Choroid plexus epithelial cell (primary cell): ENCODE data around the gene ZNF100.
"Not testable (repeated sequence)": the region's sequence is repeated elsewhere in the genome, so short reads cannot be mapped to it uniquely, and the experiment has no call there.

ENCODE experiments used
- DNase-seq: peaks from one replicate; pipeline ENCODE4 v3.0.0-alpha.2; 2010; ENCODE audit warnings: low read depth
- H3K4me3 ChIP-seq: 2 replicates; pipeline ENCODE4 v1.5.1; 2011; ENCODE audit warnings: low read depth, mild to moderate bottlenecking, control low read depth, low read length, moderate library complexity
- TF ChIP-seq, protein P1 (sequence below): conservative IDR thresholded peaks from 2 replicates; pipeline ENCODE4 v1.5.1; 2011; ENCODE audit warnings: low read depth, mild to moderate bottlenecking, control low read depth, inconsistent platforms, low read length, moderate library complexity

ZNF100 gene

DNA sequence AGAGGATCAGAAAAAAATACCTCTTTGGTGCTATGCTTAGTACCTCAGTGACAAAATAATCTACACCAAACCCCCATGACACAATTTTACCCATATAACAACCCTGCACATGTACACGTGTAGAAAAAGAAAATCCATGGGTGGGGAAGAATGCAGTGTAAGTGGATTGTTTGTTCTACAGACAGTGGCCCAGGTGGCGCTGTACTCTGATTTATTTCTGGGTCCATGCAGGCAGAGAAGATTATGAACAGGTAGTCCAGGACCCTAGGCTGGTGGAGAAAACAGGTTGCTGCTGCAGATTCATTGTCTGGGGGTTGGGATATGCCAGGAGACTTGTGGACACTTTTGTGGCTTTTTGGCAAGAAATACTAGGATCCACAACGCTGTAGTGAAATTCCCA lies 9.1 kb downstream of the ZNF100 start:
- H3K4me3 ChIP-seq = no peak overlapping the region
- DNase-seq = no peak
- TF ChIP-seq, protein P1, sequence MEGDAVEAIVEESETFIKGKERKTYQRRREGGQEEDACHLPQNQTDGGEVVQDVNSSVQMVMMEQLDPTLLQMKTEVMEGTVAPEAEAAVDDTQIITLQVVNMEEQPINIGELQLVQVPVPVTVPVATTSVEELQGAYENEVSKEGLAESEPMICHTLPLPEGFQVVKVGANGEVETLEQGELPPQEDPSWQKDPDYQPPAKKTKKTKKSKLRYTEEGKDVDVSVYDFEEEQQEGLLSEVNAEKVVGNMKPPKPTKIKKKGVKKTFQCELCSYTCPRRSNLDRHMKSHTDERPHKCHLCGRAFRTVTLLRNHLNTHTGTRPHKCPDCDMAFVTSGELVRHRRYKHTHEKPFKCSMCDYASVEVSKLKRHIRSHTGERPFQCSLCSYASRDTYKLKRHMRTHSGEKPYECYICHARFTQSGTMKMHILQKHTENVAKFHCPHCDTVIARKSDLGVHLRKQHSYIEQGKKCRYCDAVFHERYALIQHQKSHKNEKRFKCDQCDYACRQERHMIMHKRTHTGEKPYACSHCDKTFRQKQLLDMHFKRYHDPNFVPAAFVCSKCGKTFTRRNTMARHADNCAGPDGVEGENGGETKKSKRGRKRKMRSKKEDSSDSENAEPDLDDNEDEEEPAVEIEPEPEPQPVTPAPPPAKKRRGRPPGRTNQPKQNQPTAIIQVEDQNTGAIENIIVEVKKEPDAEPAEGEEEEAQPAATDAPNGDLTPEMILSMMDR = no peak

DNA sequence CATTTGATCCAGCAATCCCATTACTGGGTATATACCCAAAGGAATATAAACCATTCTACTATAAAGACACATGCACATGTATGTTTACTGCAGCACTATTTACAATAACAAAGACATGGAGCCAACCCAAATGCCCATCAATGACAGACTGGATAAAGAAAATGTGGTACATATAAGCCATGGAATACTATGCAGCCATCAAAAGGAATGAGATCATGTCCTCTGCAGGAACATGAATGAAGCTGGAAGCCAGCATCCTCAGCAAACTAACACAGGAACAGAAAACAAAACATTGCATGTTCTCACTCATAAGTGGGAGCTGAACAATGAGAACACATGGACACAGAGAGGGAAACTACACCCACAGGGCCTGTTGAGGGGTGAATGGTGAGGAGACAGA lies 11.8 kb downstream of the ZNF100 start:
- DNase-seq, H3K4me3 ChIP-seq: not testable (repeated sequence)

DNA sequence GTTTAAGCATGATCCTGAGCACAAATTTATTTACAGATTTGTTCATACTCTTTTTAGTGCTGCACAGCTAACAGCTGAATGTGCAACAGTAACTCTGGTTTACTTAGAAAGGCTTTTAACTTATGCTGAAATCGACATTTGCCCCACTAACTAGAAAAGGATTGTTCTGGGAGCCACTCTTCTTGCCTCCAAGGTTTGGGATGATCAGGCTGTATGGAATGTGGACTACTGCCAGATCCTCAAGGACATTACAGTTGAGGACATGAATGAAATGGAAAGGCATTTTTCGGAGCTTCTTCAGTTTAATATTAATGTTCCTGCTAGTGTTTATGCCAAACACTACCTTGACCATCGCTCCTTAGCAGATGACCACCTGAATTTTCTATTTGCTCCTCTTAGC lies 16.0 kb downstream of the ZNF100 start:
- H3K4me3 ChIP-seq = no peak overlapping the region
- DNase-seq = peak; percentile 41
- TF ChIP-seq, protein P1 = no peak

DNA sequence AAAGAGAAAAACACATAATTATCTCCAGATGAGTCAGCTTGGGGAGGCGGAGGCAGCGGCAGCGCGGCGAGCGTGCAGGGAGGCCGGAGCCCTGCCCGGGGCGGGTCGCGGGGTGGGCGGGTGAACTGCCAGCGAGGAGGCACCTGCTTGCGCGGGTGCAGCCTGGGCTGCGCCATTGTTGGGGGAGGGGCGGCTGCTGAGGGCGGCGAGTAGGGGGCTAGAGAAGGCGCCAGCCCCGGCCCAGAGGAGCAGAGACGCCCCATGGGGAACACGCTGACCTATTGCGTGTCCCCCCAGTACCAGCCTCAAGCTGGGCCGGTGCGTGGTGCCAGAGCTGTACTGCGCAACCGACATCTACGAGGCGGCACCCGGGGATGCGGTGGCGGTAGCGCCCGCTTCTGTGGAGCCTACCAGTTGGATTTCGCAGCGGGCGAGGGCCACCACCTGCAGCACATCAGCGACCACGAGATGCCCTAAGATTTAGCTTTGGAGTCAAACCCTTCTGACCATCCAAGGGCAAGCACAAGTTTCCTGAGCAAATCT lies 16.7 kb downstream of the ZNF100 start:
- DNase-seq = no peak
- TF ChIP-seq, protein P1 = no peak
- no peak overlapping the region for H3K4me3 ChIP-seq

DNA sequence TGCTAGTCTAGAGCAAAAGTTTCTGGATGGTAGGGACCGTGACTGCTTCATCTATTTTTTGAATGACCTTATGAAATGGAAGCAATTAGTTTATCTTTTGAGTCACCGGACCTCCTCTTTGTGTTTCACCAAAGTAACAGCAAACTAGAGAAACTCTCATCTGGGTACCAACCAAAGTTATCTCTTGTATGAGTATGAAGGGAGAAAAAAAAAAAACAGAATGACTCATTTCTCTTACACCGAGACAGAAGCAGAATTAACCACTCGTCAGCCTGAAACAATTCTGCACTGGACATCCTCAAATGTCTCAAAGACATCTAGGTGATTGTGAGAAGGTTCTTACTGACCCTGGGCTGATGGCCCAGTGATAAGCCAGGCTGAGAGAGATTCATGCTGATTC lies 18.3 kb downstream of the ZNF100 start:
- peak; percentile 25 for DNase-seq

DNA sequence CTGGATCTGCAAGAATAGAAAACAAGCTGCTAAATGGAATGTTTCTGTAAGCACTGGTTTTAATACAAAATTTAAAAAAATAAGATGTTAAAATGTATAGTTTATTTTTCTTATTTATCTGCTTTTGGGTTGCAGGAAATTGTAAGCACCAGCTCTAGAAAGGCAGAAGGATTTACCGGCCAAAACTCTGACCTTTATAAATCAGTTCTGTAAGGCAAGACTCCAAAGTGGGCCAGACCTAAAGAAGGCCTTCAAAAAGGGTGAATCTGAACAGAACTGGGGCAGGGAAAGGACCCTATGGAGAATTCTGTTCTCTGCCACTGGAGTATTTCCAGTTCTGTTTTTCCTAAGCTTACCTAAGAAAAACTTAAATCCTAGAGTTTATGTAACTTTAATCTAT lies 19.3 kb downstream of the ZNF100 start:
- TF ChIP-seq, protein P1 = no peak
- DNase-seq = no peak
- no peak overlapping the region for H3K4me3 ChIP-seq

More for the DNA sequence above, 18.3 kb downstream of the ZNF100 start:
- no peak overlapping the region for H3K4me3 ChIP-seq
- TF ChIP-seq, protein P1 = no peak

DNA sequence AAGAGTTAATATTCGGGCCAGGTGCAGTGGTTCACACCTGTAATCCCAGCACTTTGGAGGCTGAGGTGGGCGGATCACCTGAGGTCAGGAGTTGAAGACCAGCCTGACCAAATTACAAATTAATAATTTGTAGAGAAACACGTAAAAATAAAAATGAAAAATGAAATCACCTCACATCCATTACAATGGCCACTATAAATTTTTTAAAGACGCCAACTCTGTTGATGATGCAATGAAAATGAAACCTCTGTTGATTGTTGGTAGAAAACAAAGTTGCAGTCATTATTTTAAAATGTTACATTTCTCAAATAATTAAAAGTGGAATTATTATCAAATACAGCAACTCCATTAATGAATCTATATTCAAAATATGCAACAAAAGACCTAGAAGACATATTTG lies 26.8 kb downstream of the ZNF100 start:
- TF ChIP-seq, protein P1 = no peak
- H3K4me3 ChIP-seq = no peak overlapping the region
- DNase-seq = no peak

DNA sequence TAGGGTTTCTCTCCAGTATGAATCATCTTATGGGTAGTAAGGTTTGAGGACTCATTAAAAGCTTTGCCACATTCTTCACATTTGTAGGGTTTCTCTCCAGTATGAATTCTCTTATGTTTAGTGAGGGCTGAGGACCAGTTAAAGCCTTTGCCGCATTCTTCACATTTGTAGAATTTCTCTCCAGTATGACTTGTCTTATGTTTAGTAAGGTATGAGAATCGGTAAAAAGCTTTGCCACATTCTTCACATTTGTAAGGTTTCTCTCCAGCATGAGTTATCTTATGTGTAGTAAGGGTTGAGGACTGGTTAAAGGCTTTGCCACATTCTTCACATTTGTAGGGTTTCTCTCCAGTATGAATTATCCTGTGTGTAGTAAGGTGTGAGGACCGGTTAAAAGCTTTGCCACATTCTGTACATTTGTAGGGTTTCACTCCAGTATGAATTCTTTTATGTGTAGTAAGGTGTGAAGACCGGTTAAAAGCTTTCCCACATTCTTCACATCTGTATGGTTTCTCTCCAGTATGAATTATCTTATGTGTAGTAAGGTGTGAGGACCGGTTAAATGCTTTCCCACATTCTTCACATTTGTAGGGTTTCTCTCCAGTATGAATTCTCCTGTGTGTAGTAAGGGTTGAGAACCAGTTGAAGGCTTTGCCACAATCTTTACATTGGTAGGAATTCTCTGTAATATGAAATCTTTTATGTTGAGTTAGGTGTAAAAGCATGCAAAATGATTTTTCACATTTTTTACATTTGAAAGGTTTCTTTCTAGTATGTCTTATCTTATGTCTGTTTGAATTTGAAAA lies 40.2 kb downstream of the ZNF100 start:
- not testable (repeated sequence) for H3K4me3 ChIP-seq, DNase-seq
